Measurements from ENCODE around the gene IGSF9B. TPM values are rescaled to one million over a fixed set of nuclear protein-coding genes. Genes with fewer than 3 reads are reported as not detected.

Gene IGSF9B
- total and polyA plus RNA-seq, 4 donors, result 0.72 to 19.5 (median 4.0) TPM

DNA sequence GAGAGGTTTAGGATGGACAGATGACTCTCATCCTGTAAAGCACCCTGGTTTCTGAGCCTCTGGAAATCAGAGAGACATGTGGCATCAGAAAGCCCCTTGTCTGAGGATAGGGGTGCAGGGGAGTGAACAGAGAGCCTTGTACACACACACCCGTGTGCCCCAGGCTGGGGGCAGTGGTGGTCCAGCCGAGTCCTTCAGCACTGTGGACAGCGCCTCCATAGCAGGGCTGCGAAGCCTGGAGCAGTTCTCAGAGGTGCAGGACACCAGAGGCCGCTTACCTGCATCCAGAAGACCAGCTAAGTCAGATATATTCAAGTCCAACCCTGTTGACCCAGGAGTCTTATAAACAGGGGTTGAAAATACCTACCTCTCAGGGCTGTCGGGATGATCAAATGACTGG is 11.5 kb upstream of the IGSF9B start:
- no peak for TF ChIP-seq CTCF (IDR thresholded peaks at IDR 0.05; ENCODE audit: control extremely low read depth, extremely low read depth)
- peaks cover 0 to 8% (median 0%) of the 10 kb centered on the region in 5 donors for H3K4me1 ChIP-seq (ENCODE audit: control insufficient read depth in 5 of 5, insufficient read depth in 5 of 5, low read length in 5 of 5)
- H3K27ac ChIP-seq (ENCODE audit: low read depth in 1 of 2, low read length in 1 of 2), result no peak overlapping the region
- WGBS, 2 donors, result 45 to 51% methylated on average over 6 of the region's 6 CpGs
- DNase-seq (peak in 2 of 3 donors; percentile 24 to 48), ATAC-seq (ENCODE audit: insufficient read depth, low FRiP score) (no peak)
- no peak overlapping the region for H3K9ac ChIP-seq (ENCODE audit: insufficient read depth in 1 of 2, low read length in 2 of 2)
- H3K4me3 ChIP-seq, result no peak overlapping the region
- H3K36me3 ChIP-seq (ENCODE audit: control insufficient read depth in 4 of 4, insufficient read depth in 4 of 4, low read length in 4 of 4), result no peaks in the 10 kb centered on the region
- peaks cover 0 to 6% (median 0%) of the 10 kb centered on the region in 4 donors for H3K9me3 ChIP-seq (ENCODE audit: control insufficient read depth in 4 of 4, insufficient read depth in 3 of 4, low read length in 3 of 4)
- H3K27me3 ChIP-seq (ENCODE audit: control insufficient read depth in 3 of 3, insufficient read depth in 3 of 3, low read length in 2 of 3), result peaks cover 0 to 17% (median 2%) of the 10 kb centered on the region in 3 donors

DNA sequence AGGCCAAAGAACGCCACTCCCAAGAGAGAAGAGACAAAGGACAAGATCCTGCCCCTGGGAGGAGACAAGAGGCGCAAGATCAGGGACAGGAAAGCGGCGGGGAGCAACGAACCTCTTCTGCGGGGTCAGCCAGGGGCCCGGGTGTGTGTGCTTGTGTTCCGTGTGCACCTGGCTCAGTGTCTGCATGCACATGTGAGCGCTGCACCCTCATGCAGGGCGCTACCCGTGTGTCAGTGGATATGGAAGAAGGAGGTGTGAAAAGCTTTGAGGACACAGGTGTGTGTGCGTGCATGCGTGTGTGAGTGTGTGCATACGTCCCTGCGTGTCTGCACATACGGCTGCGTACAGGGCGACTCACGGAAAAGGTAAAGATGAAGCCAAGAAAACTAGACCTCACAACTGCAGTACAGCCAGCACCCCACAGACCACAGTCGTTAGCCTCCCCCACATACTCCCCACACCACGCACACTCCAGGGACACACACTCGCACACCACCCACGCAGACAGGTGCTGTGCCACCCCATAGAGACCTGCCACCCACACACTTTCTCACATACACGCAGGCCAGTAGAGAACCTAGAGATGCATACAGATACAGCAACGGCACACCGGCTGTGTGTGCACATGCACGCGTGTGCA is 11.0 kb upstream of the IGSF9B start:
- Histone ChIP-seq H3K4me3 (no peak overlapping the region), H3K27ac (ENCODE audit: low read depth in 1 of 2, low read length in 1 of 2) (no peak overlapping the region), H3K4me1 (ENCODE audit: control insufficient read depth in 5 of 5, insufficient read depth in 5 of 5, low read length in 5 of 5) (peaks cover 0 to 8% (median 0%) of the 10 kb centered on the region in 5 donors), H3K27me3 (ENCODE audit: control insufficient read depth in 3 of 3, insufficient read depth in 3 of 3, low read length in 2 of 3) (peaks cover 0 to 18% (median 2%) of the 10 kb centered on the region in 3 donors), H3K9ac (ENCODE audit: insufficient read depth in 1 of 2, low read length in 2 of 2) (no peak overlapping the region), H3K9me3 (ENCODE audit: control insufficient read depth in 4 of 4, insufficient read depth in 3 of 4, low read length in 3 of 4) (peaks cover 0 to 6% (median 0%) of the 10 kb centered on the region in 4 donors), H3K36me3 (ENCODE audit: control insufficient read depth in 4 of 4, insufficient read depth in 4 of 4, low read length in 4 of 4) (no peaks in the 10 kb centered on the region)
- no peak for TF ChIP-seq CTCF (IDR thresholded peaks at IDR 0.05; ENCODE audit: control extremely low read depth, extremely low read depth)
- no peak for ATAC-seq (ENCODE audit: insufficient read depth, low FRiP score)
- DNase-seq, result no peak
- WGBS, 2 donors, result 79 to 86% methylated on average over 28 of the region's 28 CpGs

- H3K9me3 ChIP-seq (ENCODE audit: control insufficient read depth in 4 of 4, insufficient read depth in 3 of 4, low read length in 3 of 4), result peaks cover 0 to 6% (median 0%) of the 10 kb centered on the region in 4 donors
- no peaks in the 10 kb centered on the region for H3K36me3 ChIP-seq (ENCODE audit: control insufficient read depth in 4 of 4, insufficient read depth in 4 of 4, low read length in 4 of 4)
- peaks cover 0 to 22% (median 5%) of the 10 kb centered on the region in 3 donors for H3K27me3 ChIP-seq (ENCODE audit: control insufficient read depth in 3 of 3, insufficient read depth in 3 of 3, low read length in 2 of 3)
- H3K4me3 ChIP-seq, result no peak overlapping the region
- no peak for TF ChIP-seq CTCF (IDR thresholded peaks at IDR 0.05; ENCODE audit: control extremely low read depth, extremely low read depth)
- ATAC-seq (ENCODE audit: insufficient read depth, low FRiP score) (no peak), DNase-seq (no peak)
- 37 to 38% methylated on average over 43 of the region's 43 CpGs for WGBS, 2 donors
- H3K4me1 ChIP-seq (ENCODE audit: control insufficient read depth in 5 of 5, insufficient read depth in 5 of 5, low read length in 5 of 5), result peaks cover 0 to 8% (median 0%) of the 10 kb centered on the region in 5 donors
- H3K9ac ChIP-seq (ENCODE audit: insufficient read depth in 1 of 2, low read length in 2 of 2), result no peak overlapping the region
- no peak overlapping the region for H3K27ac ChIP-seq (ENCODE audit: low read depth in 1 of 2, low read length in 1 of 2)
Observed at GRCh38 chr11:133966921-133967598, 10.3 kb upstream of the IGSF9B start.
